ENCODE measurements around the gene INF2. TPM values are rescaled to one million over a fixed set of nuclear protein-coding genes. Genes with fewer than 3 reads are reported as not detected.
A peak's percentile ranks its signal among the peaks of the same experiment; 100 is the strongest.

Gene INF2
- total RNA-seq, 1 donor, result 49.2 TPM

DNA sequence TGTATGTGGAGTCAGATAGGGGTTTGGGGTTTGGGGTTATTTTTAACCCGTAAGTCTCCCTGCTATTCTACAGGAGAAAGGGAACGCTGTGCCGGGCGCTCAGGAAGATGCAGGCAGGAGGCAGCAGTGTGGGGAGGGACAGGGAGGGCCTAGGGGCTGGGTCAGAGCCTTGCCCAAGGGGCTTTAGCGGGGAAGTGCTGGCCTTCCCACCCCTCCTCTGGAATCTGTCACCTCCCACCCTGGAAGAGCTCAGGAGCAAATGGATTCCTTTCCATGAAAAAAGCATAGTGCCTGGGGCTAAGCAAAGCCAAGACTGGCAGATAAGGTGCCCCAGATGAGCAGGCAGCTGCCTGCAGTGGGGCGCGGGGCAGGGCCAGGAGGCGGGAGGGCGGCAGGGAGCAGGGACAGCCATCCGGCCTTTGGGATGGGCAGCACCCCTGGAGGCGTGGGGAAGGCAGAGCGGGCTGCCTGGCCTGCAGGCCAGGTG, 7.3 kb upstream of the INF2 start:
- H3K4me1 ChIP-seq (ENCODE audit: insufficient read depth, low read length), result peaks cover 32% of the 10 kb centered on the region

GRCh38 chr14:104683653-104684448, 5.6 kb upstream of the INF2 start:
- TF ChIP-seq CTCF (IDR thresholded peaks at IDR 0.05; ENCODE audit: extremely low read depth, low read depth, low read length), result no peak
- Histone ChIP-seq H4K20me1 (ENCODE audit: insufficient read depth, low read length) (no peaks in the 10 kb centered on the region), H3K36me3 (ENCODE audit: insufficient read depth, low read length) (no peaks in the 10 kb centered on the region), H2AFZ (ENCODE audit: low read length) (no peak overlapping the region), H3K27me3 (ENCODE audit: insufficient read depth, low read length) (no peaks in the 10 kb centered on the region), H3K27ac (ENCODE audit: low read depth, low read length) (no peak overlapping the region), H3K4me2 (ENCODE audit: insufficient read depth, low read length) (no peak overlapping the region), H3K4me3 (ENCODE audit: insufficient read depth, low read length) (no peak overlapping the region), H3K4me1 (ENCODE audit: insufficient read depth, low read length) (peaks cover 32% of the 10 kb centered on the region), H3K79me2 (ENCODE audit: insufficient read depth, low read length) (peaks cover 3% of the 10 kb centered on the region), H3K9me3 (ENCODE audit: low read depth, low read length) (no peaks in the 10 kb centered on the region)
- no peak for DNase-seq (ENCODE audit: insufficient read length, low spot score, missing footprints)

More for the DNA sequence above, 7.3 kb upstream of the INF2 start:
- peak; percentile 83 for DNase-seq (ENCODE audit: insufficient read length, low spot score, missing footprints)
- H3K9me3 ChIP-seq (ENCODE audit: low read depth, low read length), result no peaks in the 10 kb centered on the region
- TF ChIP-seq CTCF (IDR thresholded peaks at IDR 0.05; ENCODE audit: extremely low read depth, low read depth, low read length), result no peak
- peak overlapping the region; percentile 83 for H2AFZ ChIP-seq (ENCODE audit: low read length)
- peaks cover 3% of the 10 kb centered on the region for H3K79me2 ChIP-seq (ENCODE audit: insufficient read depth, low read length)
- H3K4me3 ChIP-seq (ENCODE audit: insufficient read depth, low read length), result peak overlapping the region; percentile 66
- no peaks in the 10 kb centered on the region for H3K27me3 ChIP-seq (ENCODE audit: insufficient read depth, low read length)
- H4K20me1 ChIP-seq (ENCODE audit: insufficient read depth, low read length), result no peaks in the 10 kb centered on the region
- peak overlapping the region; percentile 76 for H3K4me2 ChIP-seq (ENCODE audit: insufficient read depth, low read length)
- peak overlapping the region; percentile 52 for H3K27ac ChIP-seq (ENCODE audit: low read depth, low read length)
- no peaks in the 10 kb centered on the region for H3K36me3 ChIP-seq (ENCODE audit: insufficient read depth, low read length)

- Histone ChIP-seq H4K20me1 (ENCODE audit: insufficient read depth, low read length) (no peaks in the 10 kb centered on the region), H3K36me3 (ENCODE audit: insufficient read depth, low read length) (no peaks in the 10 kb centered on the region), H3K9me3 (ENCODE audit: low read depth, low read length) (no peaks in the 10 kb centered on the region), H3K4me2 (ENCODE audit: insufficient read depth, low read length) (no peak overlapping the region), H3K79me2 (ENCODE audit: insufficient read depth, low read length) (peaks cover 3% of the 10 kb centered on the region), H3K27ac (ENCODE audit: low read depth, low read length) (no peak overlapping the region), H3K27me3 (ENCODE audit: insufficient read depth, low read length) (no peaks in the 10 kb centered on the region), H3K4me3 (ENCODE audit: insufficient read depth, low read length) (no peak overlapping the region), H3K4me1 (ENCODE audit: insufficient read depth, low read length) (peaks cover 33% of the 10 kb centered on the region), H2AFZ (ENCODE audit: low read length) (no peak overlapping the region)
- no peak for TF ChIP-seq CTCF (IDR thresholded peaks at IDR 0.05; ENCODE audit: extremely low read depth, low read depth, low read length)
- peak; percentile 80 for DNase-seq (ENCODE audit: insufficient read length, low spot score, missing footprints)
These were observed 5.0 kb upstream of the INF2 start for GRCh38 chr14:104684449-104684821.

GRCh38 chr14:104685216-104685997, 4.0 kb upstream of the INF2 start:
- no peaks in the 10 kb centered on the region for H3K27me3 ChIP-seq (ENCODE audit: insufficient read depth, low read length)
- no peak overlapping the region for H2AFZ ChIP-seq (ENCODE audit: low read length)
- TF ChIP-seq CTCF (IDR thresholded peaks at IDR 0.05; ENCODE audit: extremely low read depth, low read depth, low read length), result no peak
- peaks cover 3% of the 10 kb centered on the region for H4K20me1 ChIP-seq (ENCODE audit: insufficient read depth, low read length)
- DNase-seq (ENCODE audit: insufficient read length, low spot score, missing footprints), result no peak
- peaks cover 12% of the 10 kb centered on the region for H3K79me2 ChIP-seq (ENCODE audit: insufficient read depth, low read length)
- no peak overlapping the region for H3K4me3 ChIP-seq (ENCODE audit: insufficient read depth, low read length)
- no peaks in the 10 kb centered on the region for H3K36me3 ChIP-seq (ENCODE audit: insufficient read depth, low read length)
- H3K9me3 ChIP-seq (ENCODE audit: low read depth, low read length), result no peaks in the 10 kb centered on the region
- H3K27ac ChIP-seq (ENCODE audit: low read depth, low read length), result no peak overlapping the region
- peaks cover 29% of the 10 kb centered on the region for H3K4me1 ChIP-seq (ENCODE audit: insufficient read depth, low read length)
- H3K4me2 ChIP-seq (ENCODE audit: insufficient read depth, low read length), result no peak overlapping the region

All from osteoblast (primary cell).